GM19035 (cell line): ENCODE results near the gene ITPA.

ENCODE experiments used
- ATAC-seq: cut with Tn5 transposase; IDR thresholded peaks from one replicate; pipeline ENCODE4 v1.9.1; 2021; ENCODE audit not compliant: unreplicated experiment

ITPA gene

DNA sequence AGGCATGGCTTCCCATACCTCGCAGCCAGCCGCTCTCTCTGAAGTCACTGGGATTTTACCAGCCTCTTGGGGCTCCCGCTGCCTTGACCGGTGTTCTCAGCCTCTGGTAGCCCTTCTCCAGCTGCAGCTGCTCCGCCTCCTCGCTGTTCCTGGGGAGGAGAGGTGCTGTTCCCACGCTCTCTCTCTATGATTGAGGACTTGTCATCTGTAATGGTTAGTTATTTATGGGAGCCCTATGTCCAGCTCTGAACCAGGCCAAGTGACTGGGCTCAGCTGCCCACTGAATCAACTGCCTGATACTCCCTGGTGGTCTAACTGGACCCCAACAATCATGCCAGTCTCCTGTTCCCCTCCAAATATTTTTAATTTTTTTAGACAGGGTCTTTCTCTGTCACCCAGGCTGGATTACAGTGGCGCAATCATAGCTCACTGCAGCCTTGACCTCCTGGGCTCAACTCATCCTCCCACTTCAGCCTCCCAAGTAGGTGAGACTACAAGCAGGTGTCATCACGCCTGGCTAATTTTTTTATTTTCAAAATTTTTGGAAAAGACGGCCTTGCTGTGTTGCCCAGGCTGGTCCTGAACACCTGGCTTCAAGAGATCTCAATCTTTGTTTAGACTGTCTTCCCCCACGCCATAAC lies 34.5 kb downstream of the ITPA start:
- ATAC-seq, result no peak

DNA sequence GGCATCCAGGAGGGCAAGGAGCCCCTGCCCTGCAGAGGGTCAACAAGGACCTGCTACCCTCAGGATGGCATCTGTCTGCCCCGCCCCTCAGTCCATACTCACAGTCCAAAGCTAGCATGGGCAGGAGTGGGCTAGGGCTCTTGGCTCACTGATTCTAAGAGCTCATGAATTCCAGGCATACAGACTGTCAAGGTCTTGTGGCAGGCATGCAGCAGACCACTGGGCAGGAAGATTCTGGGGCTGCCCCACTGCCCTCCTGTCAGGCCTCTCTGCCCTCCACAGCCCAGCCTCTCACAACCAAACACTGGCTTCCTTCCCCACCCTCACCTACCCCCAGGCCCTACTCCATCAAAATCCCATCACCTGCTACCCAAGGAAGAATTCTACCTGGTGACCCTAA lies 35.3 kb downstream of the ITPA start:
- no peak for ATAC-seq

DNA sequence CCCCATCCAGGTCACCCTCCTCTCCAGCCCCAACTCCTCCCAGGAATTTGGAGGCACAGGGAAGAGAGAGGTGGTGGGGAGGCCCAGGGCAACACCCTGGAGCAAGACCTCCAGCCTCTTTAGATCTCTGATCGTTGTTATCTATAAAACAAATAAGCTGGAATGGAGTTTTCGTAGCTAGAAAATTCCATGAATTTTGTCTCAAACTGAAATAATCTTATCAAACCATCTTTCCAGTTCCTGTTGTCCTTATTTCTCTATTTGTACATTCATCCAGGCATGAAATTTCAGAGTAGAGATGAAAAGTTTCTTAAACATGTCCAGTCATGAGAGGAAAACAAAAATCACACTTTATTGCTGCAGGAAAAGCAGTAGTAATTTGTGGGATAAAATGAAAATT lies 35.9 kb downstream of the ITPA start:
- ATAC-seq, result no peak

DNA sequence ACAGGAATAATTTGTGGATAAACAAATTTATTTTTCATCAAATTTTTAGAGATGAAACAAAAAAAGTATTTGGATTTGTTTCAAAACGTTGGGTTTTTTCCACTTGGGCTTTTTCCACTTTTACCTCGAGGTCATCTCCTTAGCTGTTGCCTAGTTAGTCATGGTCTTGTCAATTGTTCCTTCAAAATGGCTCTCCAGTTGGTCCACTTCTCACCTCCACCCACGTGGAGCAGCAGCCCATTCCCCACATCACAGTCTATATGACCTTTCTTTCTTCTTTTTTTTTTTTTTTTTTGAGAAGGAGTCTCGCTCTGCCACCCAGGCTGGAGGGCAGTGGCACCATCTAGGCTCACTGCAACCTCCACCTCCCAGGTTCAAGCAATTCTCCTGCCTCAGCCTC lies 36.4 kb downstream of the ITPA start:
- no peak for ATAC-seq

DNA sequence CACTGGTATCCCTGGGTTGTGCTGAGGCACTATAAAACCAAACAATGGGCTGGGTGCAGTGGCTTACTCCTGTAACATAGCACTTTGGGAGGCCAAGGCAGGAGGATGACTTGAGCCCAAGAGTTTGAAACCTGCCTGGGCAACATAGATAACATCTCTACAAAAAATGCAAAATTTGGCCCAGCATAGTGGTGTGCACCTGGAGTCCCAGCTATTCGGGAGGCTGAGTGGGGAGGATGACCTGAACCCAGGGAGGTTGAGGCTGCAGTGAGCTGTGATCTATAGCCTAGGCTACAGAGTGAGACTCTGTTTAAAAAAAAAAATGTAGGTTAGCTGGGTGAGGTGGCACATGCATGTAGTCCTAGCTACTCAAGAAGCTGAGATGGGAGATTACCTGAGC lies 37.4 kb downstream of the ITPA start:
- ATAC-seq, result no peak

DNA sequence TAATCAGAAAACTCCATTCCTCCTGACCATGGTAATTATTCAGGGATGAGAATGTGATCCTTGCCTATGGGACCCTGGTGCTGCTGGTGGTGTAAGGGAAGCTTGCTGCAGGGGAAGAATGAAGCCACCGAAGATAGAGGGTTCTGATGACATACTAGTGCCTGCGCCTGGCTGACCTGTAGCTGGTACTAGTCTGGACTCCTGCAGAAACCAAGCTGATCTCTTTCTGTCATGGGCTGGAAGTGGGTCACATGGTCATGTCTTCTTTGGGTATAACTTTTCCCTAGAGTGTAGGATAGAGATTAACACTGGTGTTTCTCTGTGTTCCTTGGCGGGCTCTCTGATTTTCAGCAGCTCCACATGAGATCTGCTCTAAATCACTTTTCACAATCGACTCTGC lies 38.3 kb downstream of the ITPA start:
- ATAC-seq, result no peak

DNA sequence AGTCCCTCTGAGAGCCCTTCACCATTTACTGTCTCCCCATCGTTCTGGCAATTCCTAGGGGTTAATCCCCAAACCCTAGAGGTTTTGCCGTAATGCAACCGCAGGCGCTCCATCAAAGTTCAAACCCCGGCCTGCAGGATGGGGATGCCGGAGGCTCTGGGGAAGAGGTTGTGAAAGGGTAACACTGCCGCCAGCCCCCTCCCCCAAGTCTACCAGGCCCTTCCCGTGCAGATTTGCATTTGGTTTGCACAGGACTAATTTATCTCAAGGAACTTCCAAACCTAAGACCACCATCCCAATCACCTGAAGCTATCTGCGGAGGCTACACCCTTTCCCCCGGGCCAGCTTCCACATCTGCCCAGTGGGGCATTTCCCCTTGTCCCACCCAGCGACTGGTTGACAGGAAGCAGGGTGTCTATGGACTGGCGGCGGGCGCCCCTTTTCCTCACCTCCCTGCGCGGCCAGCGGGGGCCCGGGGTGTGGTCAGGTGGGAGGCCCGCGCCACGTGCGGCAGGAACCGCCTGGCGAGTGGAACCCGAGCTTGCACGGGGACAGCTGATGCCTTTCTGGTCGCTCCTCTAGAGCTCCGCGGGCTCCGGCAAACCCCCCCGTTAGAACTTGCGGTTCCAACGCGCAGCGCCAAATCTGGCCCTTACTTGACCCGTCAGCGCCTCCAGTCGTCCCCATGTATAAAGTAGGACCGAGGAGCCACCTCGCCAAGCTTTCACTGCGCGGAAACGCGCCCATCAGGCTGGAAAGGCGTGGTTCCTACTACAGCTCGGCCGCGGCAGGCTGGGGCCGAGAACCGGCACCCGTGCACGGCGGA lies 39.1 kb downstream of the ITPA start:
- ATAC-seq, result no peak

DNA sequence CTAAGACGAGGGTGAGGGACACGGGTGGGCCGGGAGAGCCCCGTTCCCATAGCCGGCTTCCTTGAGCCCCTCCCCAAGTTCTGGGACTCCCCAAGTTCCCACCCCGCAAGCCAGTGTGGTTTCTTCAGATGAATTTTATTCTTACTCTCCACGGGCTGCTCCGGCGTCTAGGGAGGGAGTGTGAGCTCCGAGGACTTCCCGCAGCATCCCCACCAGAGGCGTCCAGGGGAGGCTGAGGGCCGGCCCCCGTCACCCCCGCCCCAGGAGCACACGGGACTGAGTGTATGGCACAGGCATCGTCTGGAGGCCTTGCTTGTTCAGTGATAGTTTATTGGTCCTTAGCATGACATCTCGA lies 39.7 kb downstream of the ITPA start:
- no peak for ATAC-seq

DNA sequence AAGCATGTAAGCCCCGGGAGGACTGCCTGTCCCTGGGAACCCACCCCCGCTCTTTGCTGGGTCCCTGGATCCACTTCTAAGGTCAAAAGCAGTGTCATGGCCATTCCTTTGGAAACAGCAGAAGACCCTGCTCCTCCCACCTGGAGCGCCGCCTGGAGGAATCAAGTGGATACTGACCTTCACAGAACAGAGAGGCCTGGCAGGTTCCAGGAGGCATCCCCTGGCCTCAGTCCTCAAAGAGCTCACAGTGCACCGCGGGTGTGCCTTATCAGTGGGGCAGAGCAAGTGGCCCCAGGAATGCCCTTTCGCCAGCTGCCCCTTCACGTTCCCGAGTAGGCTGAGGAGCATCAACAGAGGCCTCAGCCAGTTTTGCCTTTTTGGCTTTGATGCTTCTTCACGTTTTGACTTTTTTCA lies 40.8 kb downstream of the ITPA start:
- no peak for ATAC-seq

DNA sequence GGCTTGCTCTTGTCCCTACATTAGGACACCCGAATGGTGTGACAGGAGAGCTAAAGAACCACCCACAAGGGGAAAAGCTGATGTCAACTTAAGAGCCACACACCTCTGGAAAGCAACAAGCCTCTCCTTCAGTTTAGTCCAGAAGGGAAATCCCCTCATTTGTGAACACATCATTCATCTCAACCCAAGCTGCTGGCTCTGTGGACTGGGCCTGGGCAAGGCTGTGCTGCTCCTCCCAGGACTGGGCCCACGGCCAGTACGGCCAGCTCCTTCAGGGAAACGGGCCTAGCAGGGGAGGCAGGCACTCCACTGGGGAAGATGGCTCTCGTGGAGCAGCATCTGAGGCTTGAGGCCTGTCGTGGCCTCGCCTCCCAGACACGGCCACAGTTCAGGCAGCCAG lies 42.5 kb downstream of the ITPA start:
- ATAC-seq, result no peak

DNA sequence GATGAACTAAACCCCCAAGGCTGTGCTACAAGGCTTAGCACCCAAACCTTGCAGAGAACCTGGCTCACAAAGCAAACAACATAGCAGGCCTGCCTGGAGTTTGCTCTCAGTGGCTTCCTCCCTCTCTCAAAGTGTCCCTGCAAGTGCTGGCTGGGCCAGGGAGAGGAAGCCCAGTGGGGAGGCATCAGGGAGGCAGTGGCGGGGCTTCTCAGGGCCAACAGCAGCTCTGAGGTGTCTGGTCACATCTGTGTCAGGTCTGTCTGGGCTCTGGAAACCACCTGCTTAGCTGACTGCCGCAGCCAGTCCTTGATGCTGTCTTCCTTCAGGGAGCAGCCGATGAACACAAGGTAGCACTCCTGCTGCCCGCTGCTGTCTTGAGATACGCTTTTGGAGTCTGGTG lies 46.4 kb downstream of the ITPA start:
- no peak for ATAC-seq

DNA sequence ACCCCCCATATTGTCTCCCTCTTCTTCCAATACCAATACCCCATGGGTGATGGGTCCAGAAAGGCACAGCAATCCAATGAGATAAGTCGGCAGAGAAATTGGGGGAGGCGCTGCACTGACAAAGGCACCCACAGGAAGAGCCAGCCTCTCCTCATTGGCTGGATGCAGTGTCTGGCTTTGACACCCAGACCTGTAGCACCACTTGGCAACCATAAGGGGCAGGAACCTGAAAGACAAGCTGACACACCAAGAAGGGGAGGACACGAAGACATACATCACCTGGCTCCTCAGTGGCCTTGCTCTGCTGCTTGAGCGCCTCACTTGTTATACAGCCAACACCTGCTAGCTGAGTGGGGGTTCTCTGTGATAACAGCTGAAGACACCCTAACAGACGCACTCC lies 49.1 kb downstream of the ITPA start:
- no peak for ATAC-seq

DNA sequence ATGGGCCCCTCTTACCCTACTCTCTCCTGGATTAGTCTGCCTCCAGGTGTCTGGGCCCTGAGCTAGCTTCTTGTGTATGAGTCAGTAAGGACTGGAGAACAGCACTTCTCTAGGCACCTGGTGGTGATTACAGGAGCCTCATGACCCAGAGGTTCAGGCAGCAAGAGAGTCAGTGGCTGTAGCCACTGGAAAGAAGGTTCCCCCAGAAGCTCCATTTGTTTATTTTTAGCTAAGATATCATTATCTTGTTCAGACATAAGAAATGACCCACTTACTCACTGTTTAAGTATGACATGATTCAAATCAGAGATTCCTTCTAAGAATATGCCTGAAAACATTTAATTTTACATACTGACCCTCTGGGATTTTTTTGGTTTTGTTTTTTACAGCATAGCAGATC lies 53.3 kb downstream of the ITPA start:
- no peak for ATAC-seq

DNA sequence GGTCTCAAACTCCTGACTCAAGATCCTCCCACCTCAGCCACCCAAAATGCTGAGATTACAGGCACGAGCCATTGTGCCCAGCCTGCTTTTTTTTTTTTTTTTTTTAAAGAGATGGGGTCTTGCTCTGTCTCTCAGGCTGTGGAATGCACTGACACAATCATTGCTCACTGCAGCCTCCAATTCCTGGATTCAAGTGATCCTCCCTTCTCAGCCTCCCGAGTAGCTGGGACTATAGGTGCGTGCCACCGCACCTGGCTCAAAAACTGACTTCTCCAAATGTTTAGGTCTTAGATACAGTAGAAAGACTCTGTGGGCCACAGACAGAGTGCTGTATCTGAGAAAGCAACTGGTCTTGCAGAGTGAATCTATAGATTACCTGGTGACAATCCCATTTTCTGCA lies 60.8 kb downstream of the ITPA start:
- ATAC-seq, result no peak

DNA sequence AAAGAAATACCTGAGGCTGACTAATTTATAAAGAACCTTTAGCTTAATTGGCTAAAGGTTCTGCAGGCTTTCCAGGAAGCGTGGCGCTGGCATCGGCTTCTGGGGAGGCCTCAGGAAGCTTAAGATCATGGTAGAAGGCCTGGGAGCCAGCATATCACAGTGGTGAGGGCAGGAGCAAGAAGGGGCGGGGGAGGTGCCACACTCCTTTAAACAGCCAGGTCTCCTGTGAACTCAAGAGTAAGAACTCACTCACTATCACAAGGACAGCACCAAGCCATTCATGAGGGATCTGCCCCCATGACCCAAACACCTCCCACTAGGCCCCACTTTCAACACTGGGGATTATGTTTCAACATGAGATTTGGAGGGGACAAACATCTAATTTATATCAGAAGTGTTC lies 64.1 kb downstream of the ITPA start:
- ATAC-seq, result no peak
